ENCODE results near the gene ACBD6.

DNA sequence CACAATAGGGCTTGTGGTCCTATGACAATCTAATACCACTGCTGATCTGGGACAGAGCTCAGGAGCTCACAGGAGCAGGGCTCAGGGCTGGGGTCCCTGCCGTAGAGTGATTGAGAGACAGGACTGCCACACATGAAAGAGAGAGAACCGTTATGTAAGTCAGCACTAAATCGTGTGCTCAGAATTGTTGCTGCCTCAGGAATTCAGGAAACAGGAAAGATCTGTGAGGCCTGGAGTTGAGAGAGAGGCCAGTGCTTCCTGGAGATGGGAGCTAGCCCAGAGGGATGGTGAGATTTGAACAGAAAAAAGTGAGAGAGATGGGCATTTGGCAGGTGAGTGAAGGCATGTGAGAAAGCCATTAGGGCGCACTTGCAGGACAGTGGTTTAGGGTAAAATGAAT is 17.5 kb upstream of the ACBD6 start:
- TF ChIP-seq, protein P1, sequence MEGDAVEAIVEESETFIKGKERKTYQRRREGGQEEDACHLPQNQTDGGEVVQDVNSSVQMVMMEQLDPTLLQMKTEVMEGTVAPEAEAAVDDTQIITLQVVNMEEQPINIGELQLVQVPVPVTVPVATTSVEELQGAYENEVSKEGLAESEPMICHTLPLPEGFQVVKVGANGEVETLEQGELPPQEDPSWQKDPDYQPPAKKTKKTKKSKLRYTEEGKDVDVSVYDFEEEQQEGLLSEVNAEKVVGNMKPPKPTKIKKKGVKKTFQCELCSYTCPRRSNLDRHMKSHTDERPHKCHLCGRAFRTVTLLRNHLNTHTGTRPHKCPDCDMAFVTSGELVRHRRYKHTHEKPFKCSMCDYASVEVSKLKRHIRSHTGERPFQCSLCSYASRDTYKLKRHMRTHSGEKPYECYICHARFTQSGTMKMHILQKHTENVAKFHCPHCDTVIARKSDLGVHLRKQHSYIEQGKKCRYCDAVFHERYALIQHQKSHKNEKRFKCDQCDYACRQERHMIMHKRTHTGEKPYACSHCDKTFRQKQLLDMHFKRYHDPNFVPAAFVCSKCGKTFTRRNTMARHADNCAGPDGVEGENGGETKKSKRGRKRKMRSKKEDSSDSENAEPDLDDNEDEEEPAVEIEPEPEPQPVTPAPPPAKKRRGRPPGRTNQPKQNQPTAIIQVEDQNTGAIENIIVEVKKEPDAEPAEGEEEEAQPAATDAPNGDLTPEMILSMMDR (conservative IDR thresholded peaks at IDR 0.05 in 1 of 2, IDR thresholded peaks at IDR 0.05 in 1 of 2; ENCODE audit: extremely low read depth in 1 of 2, insufficient read depth in 1 of 2, low read depth in 1 of 2, low read length in 2 of 2) = no peak
- no peak for TF ChIP-seq EZH2 (IDR thresholded peaks at IDR 0.05; ENCODE audit: borderline replicate concordance, low read length)

All from mammary epithelial cell (primary cell).